HG02938 (cell line): Measurements from ENCODE around the gene BAIAP2.

Source experiments
- ATAC-seq: cut with Tn5 transposase; IDR thresholded peaks from one replicate; pipeline ENCODE4 v1.9.1; 2021; ENCODE audit warnings: mild to moderate bottlenecking, moderate library complexity; ENCODE audit not compliant: unreplicated experiment

BAIAP2 gene

DNA sequence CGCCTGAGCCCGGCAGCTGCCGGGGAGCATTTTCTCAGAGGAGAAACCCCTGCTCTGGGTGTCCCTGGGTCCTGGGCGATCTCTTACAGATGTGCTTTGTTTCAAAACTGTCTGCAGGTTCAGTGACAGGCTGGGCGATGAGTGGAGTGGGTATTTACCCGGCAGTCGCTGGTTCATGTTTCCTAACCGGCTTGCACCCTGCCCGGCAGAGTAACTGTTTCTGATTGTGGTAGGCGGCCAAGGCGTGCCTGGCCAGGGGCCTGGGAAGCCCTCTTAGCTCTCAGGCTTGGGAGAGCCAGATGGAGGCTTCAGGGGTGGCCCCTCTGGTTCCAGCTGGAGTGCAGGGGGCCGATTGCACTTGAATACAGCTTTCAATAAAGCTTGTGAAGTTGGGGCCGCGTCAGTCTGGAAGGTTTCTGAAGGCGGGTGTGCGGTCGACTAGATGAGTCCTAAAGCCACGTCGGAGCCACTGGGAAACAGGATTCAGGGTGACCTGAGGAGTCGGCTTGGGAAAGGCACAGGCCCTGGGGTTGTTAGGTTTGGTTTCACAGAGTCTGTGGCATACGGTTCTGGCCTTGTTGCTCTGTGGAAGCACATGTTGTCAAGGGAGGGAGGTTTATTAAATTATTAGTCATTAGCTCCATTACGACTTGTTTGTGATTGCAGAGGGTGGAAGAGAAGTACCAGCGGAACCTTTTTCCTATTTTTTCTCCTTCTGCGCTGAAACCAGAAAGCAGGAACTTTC, 1.4 kb downstream of the BAIAP2 start:
- ATAC-seq: no peak

DNA sequence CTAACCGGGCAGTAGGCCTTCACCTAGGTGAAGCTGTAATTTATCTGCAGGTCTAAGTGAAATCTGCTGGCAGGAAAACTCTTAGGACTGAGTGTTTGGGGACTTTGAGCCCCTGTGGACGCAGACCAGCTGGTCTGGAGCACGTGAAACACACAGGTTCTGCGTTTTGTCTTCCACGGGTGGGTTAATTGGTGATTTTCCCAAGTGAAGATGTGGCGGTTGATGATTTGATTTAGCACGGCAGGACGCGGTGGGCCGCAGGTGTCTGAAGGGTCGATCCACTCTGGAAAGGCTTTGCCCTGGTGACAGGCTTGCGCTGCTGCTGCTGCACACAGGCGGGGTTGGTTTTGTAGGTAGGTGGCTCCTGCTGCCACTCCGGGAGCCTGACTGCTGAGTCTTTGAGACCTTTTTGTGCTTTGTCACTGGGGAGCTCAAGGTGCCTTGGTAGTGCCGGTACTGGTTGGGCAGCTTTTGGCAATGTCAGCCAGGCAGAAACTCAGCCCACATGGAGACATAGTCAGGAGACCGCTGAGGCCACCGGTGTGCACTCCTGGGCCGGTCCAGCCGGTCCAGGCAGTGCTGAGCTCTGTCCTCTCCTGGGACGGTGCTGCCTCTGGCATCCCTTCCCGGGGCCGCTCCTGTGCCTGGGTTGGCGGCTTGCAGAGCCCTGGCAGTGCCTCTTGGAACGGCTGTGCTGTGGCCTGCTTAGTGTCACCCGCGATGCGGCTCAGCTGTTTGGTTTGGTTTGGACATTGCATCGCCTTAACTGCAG, 2.3 kb downstream of the BAIAP2 start:
- no peak for ATAC-seq

DNA sequence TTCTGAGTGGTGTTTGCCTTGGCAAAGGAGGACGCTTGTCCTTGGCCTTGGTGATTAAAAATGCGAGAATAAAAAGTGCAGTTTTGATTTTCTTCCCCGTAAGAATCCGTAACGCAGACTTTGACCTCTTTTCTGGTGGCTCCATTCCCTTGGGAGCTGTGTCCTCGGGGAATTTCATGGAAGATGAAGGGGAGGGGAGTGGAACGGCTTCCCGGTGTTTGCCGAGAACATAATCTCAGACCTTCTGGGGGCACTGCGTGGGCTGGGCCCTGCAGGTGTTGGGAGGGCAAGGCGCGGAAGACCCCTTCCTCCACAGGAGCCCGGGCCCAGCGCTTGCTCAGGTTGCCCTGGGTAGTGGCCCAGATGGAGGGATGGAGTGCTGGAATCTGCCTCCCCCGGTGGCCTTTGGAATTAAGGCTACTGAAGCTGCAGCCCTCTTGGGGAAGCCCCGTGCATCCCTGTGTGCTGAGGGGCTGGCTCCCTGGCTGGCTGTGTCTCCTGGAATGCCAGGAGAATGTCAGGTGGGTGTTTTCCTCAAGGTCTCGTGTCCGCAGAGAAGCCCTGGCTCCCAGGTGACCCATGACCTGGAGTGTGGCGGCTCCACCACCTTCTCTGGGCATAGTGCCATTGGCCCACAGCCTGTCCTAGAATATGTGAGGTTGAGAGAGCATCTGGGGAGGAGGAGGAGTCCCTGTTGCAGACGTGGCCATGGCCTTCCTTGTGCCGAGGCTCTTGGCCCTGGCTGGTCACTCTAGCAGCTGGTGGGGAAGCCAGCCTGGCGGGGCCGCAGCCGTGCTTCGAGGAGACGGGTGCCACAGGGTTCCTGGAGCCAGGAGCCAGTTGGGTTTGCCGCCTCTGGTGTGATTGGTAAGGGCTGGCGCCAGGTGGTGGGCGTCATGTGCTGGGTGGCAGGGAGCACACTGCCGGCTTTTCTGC, 3.1 kb downstream of the BAIAP2 start:
- no peak for ATAC-seq

DNA sequence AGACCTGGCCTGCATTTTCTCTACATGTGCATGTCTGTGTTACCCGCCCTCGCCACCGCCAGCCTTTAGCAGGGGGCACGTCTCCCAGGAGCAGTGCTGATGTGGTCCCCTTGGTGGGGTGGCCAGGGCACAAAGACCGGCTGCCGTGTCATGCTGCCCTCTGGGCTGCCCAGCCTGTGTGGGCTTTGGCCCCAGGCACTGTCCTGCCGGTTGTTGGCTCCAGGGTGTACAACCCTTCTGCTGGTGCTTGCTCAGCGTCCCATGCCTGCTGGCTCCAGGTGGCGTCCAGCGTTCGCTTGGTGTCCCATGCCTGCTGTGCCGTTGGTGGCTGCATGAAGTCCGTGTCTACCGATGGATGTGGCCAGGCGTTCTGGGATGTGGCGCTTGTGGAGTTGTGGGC, 4.1 kb downstream of the BAIAP2 start:
- no peak for ATAC-seq

DNA sequence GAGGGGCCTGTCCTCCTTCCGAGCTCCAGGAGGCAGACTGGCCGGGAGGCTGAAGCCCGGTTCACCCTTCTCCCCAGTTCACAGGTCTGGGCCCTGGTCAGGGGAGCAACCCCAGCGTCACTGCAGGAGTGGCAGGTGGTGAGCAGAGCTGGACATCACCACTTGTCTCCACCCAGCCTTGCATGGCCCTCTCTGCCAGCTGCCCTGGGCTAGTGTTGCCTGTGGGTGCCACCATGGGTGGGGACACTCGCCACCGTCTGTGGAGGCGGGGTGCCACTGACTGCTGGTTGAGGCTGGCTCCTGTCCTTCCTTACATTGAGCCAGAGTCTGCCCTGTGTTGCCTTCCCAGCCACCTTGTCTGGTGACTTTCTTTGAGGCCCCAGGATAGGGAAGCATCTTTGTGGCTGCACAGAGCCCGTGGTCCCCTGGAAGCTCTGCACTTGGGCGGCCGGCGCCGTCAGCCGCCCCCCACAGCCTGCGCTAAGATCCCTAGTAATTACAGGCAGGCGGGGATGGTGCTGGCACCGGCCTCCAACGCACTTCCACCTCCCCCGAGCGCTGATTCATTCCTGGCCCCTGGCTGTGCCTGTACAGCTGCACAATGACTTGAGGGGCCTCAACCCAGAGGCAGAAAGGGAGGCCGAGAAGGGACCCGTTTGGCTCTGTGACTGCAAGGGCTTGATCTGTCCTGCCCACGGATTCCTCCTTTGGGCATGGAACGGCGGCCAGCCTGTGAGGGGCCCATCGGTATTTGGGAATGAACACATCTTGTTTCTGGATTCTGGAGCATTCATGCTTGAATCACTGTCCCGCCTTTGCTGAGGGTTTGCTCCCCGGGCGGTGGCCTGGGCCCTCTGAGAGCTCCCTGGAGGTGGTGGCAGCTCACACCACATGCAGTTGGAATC, 5.2 kb downstream of the BAIAP2 start:
- no peak for ATAC-seq

DNA sequence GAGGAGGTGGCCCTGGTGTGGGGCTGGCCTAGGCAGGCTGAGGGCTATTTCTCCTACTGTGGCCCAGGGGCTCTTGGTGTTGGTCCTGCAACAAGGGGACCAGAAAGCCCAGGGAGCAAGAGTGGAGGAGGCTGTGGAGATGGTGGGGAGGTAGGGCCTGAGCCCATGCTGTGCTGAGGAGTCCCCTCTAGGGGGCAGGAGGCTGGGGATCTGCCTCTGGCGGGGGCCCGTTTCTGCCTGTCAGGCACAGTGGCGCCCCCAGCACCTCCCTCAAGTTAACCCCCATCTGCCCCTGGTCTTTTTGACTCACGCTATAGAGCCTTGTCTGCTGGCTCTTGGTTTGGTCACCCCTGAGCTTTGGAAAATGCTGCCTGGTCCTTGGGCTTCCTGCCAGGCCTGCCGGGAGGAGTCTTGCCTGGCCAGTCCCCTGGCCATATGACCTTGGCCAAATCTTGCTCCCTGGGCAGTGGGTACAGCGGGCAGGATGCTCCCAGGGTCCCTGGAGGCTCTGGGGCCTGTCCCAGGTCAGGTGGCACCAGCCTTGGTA, 5.9 kb downstream of the BAIAP2 start:
- no peak for ATAC-seq

DNA sequence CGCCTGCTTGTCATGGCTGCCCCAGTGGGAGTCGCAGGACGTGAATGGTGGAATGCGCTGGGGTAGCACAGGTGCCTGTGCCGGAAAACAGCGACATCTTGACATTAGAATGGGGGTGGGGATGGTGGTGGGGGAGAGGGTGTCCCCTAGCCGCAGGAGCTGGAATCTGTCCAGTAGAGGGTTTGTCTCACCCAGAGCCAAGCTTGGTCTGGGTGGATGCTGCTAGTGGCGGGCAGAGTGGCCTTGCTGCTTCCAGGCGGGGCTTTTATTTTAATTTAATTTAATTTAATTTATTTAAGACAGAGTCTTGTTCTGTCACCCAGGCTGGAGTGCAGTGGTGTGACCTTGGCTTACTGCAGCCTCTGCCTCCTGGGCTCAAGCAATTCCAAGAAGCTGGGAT, 7.7 kb downstream of the BAIAP2 start:
- ATAC-seq: no peak

DNA sequence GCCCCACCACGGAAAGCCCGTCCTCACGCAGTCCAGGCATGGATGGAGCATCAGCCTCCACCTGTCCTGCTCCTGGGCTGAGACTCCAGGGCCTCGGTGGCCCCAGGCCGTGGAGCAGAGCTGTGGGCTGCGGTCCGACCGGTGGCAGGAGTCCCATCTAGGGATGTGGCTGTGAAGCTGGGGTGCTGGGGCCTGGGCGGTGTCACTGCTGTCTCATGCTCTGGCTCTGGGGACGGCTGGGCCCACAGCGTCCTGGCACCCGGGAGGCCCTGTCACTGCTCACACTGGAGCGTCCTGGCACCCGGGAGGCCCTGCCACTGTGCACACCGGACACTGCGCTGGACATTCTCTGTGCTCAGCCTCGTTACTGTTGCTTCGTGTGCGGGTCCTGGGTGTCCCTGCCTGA, 8.4 kb downstream of the BAIAP2 start:
- ATAC-seq: no peak

DNA sequence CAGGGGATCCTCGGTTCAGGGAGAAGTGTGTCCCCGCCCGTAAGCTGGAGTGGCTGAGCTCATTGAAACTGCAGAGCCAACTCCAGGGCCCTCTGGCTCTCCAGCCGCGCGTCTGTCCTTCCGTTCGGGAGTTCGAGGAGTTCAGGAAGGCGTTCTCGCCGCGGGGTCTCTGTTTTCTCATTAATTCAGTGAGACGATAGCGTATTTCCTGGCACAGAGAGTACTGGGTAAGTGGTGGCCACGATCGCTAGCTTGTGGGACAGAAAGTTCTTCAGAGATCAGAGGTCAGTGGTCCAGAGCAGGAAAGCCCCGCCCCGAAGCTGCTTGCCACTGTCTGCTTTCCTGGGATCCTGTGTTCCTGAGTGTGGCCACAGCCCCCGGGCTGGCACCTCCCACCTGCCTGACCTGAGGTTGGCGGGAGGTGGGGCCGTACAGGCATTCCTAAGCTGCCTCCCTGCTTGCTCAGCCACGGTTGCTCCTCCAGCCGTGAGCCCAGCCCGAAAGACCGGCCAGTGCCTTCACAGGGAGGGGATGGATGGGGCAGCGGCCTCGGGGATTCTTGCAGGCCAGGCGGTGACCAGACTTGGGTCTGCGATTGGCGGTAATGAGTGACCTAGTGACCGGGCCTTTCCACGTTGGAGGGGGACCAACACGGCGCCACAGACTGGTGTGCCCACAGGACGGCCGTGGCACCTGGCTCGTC, 8.9 kb downstream of the BAIAP2 start:
- ATAC-seq: no peak

DNA sequence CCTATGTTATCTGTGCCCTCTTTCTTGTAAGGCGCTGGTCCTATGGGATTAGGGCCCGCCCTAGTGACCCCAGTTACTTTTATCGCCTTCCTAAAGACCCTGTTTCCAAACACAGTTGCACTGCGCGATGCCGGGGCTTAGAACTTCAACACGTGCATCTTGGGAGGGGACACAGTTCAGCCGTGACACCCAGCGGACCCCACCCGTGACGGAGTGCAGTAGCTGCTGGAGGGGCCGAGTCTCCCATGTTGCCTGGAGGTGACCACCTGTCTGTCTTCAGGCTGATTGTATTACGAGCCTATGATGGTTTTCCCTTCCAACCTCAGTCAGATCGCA, 9.4 kb downstream of the BAIAP2 start:
- no peak for ATAC-seq

DNA sequence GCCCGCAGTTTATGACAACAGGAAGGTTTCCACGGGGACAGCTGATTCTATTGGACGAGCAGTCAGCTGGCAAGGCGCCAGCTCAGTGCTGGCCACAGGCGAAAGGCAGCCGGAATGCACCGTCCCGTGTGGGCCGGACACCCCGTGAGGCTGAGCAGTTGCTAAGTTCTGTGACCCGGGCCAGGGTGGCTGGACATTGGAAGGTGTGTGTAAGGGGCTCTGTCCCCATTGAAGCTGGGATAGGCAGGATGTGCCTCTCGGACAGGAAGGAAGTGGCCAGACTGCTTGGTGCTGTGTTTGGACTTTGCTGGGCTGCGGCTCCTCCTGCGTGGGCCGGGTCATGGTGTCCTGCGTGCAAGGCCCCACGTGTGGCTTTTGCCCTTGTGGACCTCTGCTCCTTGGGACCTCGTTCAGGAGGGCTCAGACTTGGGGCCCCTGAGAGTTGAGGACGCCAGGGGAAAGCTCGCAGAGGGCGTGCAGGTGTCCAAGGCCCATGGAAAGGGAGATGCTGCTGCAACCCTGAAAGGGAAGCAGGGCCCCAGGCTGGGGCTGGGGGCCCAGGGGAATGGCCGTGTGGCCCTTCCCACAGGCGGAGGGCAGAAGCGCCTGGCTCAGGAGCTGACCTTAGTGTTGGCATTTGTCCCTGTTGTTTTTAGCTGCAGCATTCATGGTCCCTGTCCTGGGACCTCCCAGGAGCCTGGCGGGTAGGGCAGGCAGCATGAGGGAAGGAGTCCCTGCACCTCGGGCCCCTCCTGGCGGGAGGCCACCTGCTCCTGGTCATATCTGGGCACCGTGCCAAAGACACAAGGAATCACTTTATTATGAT, 10.0 kb downstream of the BAIAP2 start:
- ATAC-seq: no peak

DNA sequence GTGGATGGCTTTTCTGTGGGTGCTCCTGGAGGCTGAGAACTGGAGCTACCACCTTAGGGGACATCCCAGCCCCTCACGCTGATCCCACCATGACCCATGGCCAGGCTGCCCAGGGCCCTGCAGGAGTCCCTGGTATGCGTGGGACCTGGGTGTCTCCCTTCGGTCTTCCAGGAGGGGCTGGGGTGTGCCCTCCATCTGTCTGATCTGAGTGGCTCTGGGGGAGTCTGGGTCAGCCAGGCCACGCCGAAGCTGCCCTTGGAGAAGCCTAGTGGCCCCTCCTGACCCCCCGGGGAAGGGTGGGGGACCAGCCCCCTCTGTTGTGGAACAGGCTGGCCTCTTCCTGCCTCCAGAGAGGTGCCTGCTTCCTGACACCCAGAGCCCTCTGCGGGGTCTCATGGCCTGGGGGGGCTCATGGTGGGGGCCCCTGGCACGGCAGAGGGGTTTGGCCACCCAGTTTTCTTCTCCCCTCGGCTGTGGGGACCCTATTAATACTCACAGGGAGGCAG, 10.7 kb downstream of the BAIAP2 start:
- no peak for ATAC-seq

DNA sequence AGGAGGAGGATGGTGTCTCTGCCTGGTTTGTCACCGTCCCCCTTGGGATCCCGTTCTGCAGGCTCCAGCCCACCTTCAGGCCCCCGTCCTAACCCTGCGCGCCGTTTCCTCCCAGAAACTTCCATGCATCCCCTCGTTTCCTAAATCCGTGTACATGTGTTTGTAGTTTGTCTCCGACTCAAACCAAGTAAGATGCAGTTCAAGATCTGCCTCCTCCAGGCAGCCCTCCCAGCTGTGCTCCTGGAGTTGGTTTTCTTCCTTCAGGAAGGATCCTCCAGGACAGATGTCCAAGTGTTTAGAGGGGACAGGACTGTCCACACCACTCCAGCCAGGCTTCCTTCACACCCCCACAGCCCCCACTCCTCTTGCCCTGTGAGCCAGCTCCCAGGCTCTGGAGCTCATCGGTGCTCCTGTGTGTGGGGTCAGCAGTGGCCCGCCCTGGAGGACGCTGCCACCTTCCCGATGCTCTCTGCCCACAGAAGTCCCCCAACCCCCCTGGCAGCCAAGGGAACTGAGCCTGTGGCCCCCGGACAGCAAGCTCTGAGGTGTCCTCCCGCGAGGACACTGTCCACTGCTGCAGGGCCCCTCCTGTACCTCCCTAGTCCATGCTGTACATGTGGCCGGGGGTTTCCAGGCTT, 11.3 kb downstream of the BAIAP2 start:
- no peak for ATAC-seq

DNA sequence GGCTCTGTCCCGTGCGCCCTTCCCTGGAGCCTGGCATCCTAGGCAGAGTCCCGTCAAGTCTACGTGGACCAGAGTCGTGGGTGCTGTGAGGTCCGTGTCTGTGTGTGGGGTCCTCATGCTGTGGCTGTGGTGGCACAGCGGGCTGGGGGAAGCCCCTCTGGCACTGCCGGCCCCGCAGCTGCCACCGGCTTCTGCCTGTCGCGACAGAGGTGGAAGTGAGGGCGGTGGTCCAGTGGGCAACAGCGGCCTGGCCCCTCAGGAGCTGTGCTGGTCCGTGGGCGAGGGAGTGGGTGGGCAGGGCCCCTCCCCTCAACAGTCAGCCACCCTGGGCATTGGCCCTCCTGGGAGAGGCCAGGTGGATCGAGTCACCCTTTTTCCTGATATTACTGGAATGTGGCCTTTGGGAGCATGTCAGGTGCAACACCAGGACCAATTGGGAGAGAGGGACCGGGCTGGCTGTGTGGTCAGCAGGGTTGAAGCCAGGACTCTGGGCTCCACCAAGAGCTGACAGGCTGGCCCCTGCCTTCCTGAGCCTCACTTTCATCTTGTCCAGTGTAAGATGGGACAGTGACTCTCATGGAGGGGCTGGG, 11.9 kb downstream of the BAIAP2 start:
- no peak for ATAC-seq

DNA sequence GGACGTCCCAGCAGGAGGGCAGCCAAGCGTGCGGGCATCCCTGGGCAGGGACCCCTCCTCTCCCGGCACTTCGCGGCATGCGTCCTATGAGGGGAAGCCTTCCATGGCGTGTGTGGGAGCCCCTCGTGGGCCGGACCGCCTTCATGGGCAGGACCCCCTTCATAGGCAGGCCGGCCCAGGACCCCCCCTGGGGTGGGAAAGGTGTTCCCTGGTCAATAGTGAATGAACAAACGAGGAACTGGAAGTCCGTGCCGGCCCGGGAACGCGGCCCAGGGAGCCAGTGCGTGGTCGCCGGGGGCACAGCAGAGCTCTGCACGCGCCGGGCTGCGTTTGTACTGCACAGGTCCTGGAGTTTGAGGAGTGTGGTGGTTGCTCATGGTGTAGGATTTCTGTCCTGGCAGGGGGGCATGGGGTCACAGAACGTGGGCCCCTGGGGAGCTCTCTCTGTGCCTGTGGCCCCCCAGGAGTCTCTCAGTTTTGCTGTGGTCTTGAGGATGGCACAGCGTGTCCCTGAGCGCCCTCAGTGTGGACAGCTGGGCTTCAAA, 13.9 kb downstream of the BAIAP2 start:
- no peak for ATAC-seq

DNA sequence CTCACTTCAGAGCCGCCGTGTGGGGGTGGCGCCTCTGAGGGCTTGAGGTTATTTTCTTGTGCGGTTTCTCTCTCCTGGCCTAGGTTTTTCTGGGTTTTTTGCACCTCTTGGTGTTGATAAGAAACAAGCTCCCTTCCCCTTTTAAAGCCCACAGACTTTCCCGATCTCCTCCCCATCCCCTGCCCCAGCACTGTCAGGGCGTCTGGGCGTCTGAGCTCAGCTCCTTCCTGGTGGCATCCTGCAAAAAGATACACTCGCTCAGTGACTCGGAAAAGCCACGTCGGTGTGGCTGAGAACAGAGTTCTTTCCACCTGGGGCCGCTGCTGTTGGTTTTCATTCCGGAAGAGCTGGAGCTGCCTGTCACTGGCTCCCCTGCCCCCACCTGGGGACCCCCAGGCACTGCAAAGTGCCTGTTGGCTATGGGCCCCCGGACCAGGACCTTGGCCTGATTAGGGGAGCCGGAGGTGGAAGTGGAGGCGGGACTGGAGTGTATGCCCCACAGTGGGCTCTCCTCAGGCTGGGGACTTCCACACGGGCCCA, 14.5 kb downstream of the BAIAP2 start:
- no peak for ATAC-seq

DNA sequence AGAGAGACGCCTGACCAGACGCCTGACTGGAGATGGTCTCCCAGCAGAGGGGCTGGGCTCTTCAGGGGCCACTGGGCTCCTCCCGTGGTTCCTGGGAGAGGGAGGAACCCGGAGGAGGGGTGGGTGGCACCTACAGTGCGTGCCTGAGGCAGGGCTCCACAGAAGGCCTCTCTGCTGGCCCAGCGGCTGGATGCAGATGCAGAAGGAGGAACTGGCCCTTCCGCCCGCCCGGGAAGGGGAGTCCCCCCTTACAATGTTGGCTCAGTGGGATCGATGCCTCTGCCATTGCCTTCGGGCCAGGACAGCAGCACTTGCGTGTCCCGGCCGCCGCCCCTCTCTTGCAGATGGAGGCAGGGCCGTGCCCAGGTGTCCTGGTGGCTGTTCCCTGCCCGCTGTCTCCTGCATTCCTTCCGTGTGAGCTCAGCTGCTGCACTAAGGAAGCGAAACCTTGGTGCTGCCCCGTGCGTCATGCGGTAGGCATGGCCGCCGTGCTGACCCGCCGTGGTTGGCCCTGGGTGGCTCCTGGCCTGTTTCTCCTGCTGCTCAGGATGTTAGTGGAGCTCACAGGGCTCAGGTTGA, 15.1 kb downstream of the BAIAP2 start:
- no peak for ATAC-seq
